ENCODE data around the gene RPH3AL. TPM values are rescaled to one million over a fixed set of nuclear protein-coding genes. Genes with fewer than 3 reads are reported as not detected.

The RPH3AL gene
- total and polyA plus RNA-seq, 2 of the 8 experiments (the other 6 are each of a cell fraction or from before 2014, with no cell fraction given) = 5.6 to 5.8 TPM

- TF ChIP-seq CBX5 (IDR thresholded peaks at IDR 0.05; ENCODE audit: low read depth, low read length) (no peak), POLR2A (IDR thresholded peaks at IDR 0.05; ENCODE audit: control extremely low read depth in 1 of 2, low read depth in 2 of 2, low read length in 2 of 2) (no peak), ZNF274 (IDR thresholded peaks at IDR 0.05; ENCODE audit: borderline replicate concordance, extremely low read depth, low read length) (no peak), KDM1A (IDR thresholded peaks at IDR 0.05; ENCODE audit: borderline replicate concordance, low read length) (no peak), EZH2 (IDR thresholded peaks at IDR 0.05; ENCODE audit: low read depth, low read length, severe bottlenecking) (no peak)
Measured at GRCh38 chr17:193426-193810, 159.2 kb downstream of the RPH3AL start (continued).

Measured in H1 (cell line).